Thymus (tissue), 11 donors: ENCODE data around the gene ZNF280B. TPM values are rescaled to one million over a fixed set of nuclear protein-coding genes. Genes with fewer than 3 reads are reported as not detected.
"Not testable (repeated sequence)": the region's sequence is repeated elsewhere in the genome, so short reads cannot be mapped to it uniquely, and the experiment has no call there.

Experiments used
- DNase-seq, 9 donors: peaks; one replicate each; pipeline ENCODE4 v3.0.0-alpha.2; 2013; ENCODE audit warnings: low spot score in 9 of 9, low read depth in 6 of 9, missing footprints in 1 of 9
- H3K27ac ChIP-seq, 2 donors: one replicate each; pipeline ENCODE4 v1.5.1; 2013; ENCODE audit warnings: control low read depth in 1 of 2, low read depth in 1 of 2, low read length in 1 of 2, mild to moderate bottlenecking in 1 of 2, moderate library complexity in 1 of 2
- H3K27me3 ChIP-seq, 2 donors: one replicate each; pipeline ENCODE4 v1.5.1; 2013; ENCODE audit warnings: low read length in 1 of 2; ENCODE audit not compliant: control insufficient read depth in 2 of 2, insufficient read depth in 1 of 2
- H3K36me3 ChIP-seq, 2 donors: one replicate each; pipeline ENCODE4 v1.5.1; 2013; ENCODE audit warnings: low read length in 1 of 2, mild to moderate bottlenecking in 1 of 2, moderate library complexity in 1 of 2; ENCODE audit not compliant: control insufficient read depth in 2 of 2, insufficient read depth in 2 of 2
- H3K4me1 ChIP-seq, 2 donors: one replicate each; pipeline ENCODE4 v1.5.1; 2013; ENCODE audit warnings: low read length in 2 of 2; ENCODE audit not compliant: control insufficient read depth in 2 of 2, insufficient read depth in 2 of 2
- H3K4me3 ChIP-seq, 2 donors: one replicate each; pipeline ENCODE4 v1.5.1; 2013; ENCODE audit warnings: low read length in 2 of 2, control low read depth in 1 of 2, mild to moderate bottlenecking in 1 of 2
- H3K9me3 ChIP-seq, 2 donors: one replicate each; pipeline ENCODE4 v1.5.1; 2013; ENCODE audit warnings: low read length in 1 of 2, mild to moderate bottlenecking in 1 of 2; ENCODE audit not compliant: control insufficient read depth in 2 of 2, insufficient read depth in 1 of 2
- WGBS: extraction: QIAGEN DNeasy Blood & Tissue Kit; methylation state at CpG from one replicate; pipeline ENCODE4 v1.1.7; 2013; 5-methylcytosine and 5-hydroxymethylcytosine counted together
- polyA plus RNA-seq: library from polyadenylated mRNA; stranded (reverse); fragments of 200-250 nt; gene quantifications from one replicate; pipeline ENCODE4 v1.2.3, GENCODE V29; 2013
- total RNA-seq: library from RNA; stranded (reverse); fragments of 120-200 nt; gene quantifications from one replicate; pipeline ENCODE4 v1.2.4, GENCODE V29; 2013
- donor health status: healthy.

ZNF280B gene
- total and polyA plus RNA-seq, 2 donors = 0.55 to 0.99 TPM

DNA sequence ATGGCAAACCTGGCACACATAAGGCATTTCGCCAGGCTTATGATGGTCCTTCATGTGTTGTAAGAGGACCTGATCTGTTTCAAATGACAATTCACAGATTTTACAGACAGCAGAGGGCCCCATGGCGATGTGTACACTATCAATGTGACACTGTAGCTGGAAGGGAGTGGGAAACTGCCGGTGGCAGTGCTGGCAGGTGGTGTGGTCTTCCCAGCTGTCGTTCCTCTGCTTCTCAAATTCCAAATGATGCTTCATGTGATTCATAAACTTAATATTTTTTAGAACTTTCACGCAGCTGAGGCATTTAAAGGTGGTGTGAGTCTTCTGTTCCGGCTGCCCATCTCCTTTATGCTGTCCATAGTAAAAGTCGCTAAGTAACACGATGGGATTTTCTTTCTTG lies 5.9 kb upstream of the ZNF280B start:
- H3K4me3 ChIP-seq, H3K27ac ChIP-seq, H3K4me1 ChIP-seq, H3K36me3 ChIP-seq, H3K9me3 ChIP-seq, DNase-seq, H3K27me3 ChIP-seq: not testable (repeated sequence)
- 81% methylated on average over 8 of the region's 8 CpGs for WGBS

- Histone ChIP-seq H3K9me3 (peaks cover 0 to 5% of the 10 kb centered on the region in 2 donors), H3K27ac (no peak overlapping the region), H3K4me1 (no peaks in the 10 kb centered on the region), H3K36me3 (no peaks in the 10 kb centered on the region), H3K4me3 (no peak overlapping the region), H3K27me3 (no peaks in the 10 kb centered on the region)
- no peak for DNase-seq
- 95% methylated on average over 2 of the region's 2 CpGs for WGBS
Measured at GRCh38 chr22:22513619-22514018, 5.1 kb upstream of the ZNF280B start.

- Histone ChIP-seq H3K27ac (no peak overlapping the region), H3K9me3 (peaks cover 0 to 5% of the 10 kb centered on the region in 2 donors), H3K36me3 (no peaks in the 10 kb centered on the region), H3K4me1 (peaks cover 0 to 5% of the 10 kb centered on the region in 2 donors), H3K27me3 (peaks cover 0 to 2% of the 10 kb centered on the region in 2 donors), H3K4me3 (no peak overlapping the region)
- WGBS = 88% methylated on average over 5 of the region's 5 CpGs
- no peak for DNase-seq
Measured at GRCh38 chr22:22512951-22513350, 4.4 kb upstream of the ZNF280B start.

GRCh38 chr22:22510833-22511232 lies 2.3 kb upstream of the ZNF280B start:
- H3K4me1 ChIP-seq, H3K27ac ChIP-seq, DNase-seq, H3K27me3 ChIP-seq, H3K36me3 ChIP-seq, H3K4me3 ChIP-seq, H3K9me3 ChIP-seq: not testable (repeated sequence)
- 98% methylated on average over 7 of the region's 7 CpGs for WGBS

DNA sequence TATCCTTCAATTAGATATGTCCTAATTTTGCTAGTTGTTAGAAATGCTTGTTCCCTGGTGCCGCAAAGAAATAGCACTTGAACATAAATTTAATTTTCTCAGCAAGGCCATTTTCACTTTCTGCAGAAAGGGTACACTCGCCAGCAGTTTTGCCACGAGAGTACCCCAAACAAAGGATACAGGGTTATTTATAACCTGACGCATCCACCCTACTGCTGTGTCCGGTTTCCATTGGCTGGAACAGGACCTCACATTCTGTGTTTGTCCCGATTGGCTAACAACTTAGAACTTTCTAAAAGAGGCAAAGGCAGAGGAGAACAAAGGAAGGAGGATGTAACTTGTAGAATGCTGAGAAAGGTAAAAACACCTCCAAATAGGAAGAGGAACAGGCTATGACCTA lies 1.4 kb upstream of the ZNF280B start:
- H3K27me3 ChIP-seq, H3K27ac ChIP-seq, H3K36me3 ChIP-seq, H3K4me1 ChIP-seq, H3K4me3 ChIP-seq, H3K9me3 ChIP-seq, DNase-seq: not testable (repeated sequence)
- 97% methylated on average over 6 of the region's 6 CpGs for WGBS

GRCh38 chr22:22507743-22508273 lies 734 bp downstream of the ZNF280B start:
- no peak overlapping the region for H3K27ac ChIP-seq
- peak in 1 of 9 donors; percentile 20 for DNase-seq
- H3K4me3 ChIP-seq = peak overlapping the region; percentile 55 to 66
- H3K9me3 ChIP-seq = peaks cover 0 to 5% of the 10 kb centered on the region in 2 donors
- peaks cover 0 to 2% of the 10 kb centered on the region in 2 donors for H3K27me3 ChIP-seq
- H3K4me1 ChIP-seq = peaks cover 0 to 9% of the 10 kb centered on the region in 2 donors
- WGBS = 36% methylated on average over 13 of the region's 13 CpGs
- H3K36me3 ChIP-seq = no peaks in the 10 kb centered on the region

DNA sequence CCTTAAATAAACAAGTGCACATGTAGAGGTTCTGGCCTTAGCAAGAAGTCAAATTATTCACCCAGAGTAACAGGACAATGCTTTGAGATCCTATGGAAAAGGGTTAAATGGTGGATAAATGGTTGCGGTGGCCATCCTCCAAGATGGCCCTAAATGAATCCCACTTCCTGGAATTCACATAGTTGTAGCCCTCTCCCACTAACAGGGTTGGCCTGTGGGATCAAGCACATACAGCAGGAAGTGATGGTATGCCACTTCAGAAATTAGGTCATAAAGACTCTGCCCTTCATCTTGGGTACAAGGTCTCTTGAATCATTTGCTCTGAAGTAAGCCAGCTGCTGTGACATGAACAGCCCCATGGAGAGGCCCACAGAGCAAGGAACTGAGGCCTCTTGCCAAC lies 1.8 kb downstream of the ZNF280B start:
- H3K9me3 ChIP-seq = peaks cover 0 to 5% of the 10 kb centered on the region in 2 donors
- DNase-seq = no peak
- H3K27ac ChIP-seq = no peak overlapping the region
- no peaks in the 10 kb centered on the region for H3K36me3 ChIP-seq
- H3K4me3 ChIP-seq = no peak overlapping the region
- H3K4me1 ChIP-seq = peaks cover 0 to 9% of the 10 kb centered on the region in 2 donors
- WGBS = 98% methylated on average over 1 of the region's 1 CpG
- peaks cover 0 to 2% of the 10 kb centered on the region in 2 donors for H3K27me3 ChIP-seq

GRCh38 chr22:22498267-22498666 lies 10.3 kb downstream of the ZNF280B start:
- Histone ChIP-seq H3K9me3 (no peaks in the 10 kb centered on the region), H3K36me3 (no peaks in the 10 kb centered on the region), H3K4me3 (no peak overlapping the region), H3K27me3 (no peaks in the 10 kb centered on the region), H3K4me1 (no peaks in the 10 kb centered on the region), H3K27ac (no peak overlapping the region)
- 97% methylated on average over 2 of the region's 2 CpGs for WGBS
- DNase-seq = no peak

GRCh38 chr22:22491589-22491988 lies 17.0 kb downstream of the ZNF280B start:
- H3K27ac ChIP-seq, H3K9me3 ChIP-seq, H3K4me1 ChIP-seq, H3K36me3 ChIP-seq, H3K27me3 ChIP-seq, H3K4me3 ChIP-seq, DNase-seq: not testable (repeated sequence)
- WGBS = over 99% methylated on average over 3 of the region's 3 CpGs

- H3K36me3 ChIP-seq = peaks cover 0 to 2% of the 10 kb centered on the region in 2 donors
- no peak for DNase-seq
- WGBS = 98% methylated on average over 5 of the region's 5 CpGs
Measured at GRCh38 chr22:22488736-22489135, 19.8 kb downstream of the ZNF280B start.

More at GRCh38 chr22:22488736-22489135, 19.8 kb downstream of the ZNF280B start:
- H3K9me3 ChIP-seq = no peaks in the 10 kb centered on the region
- no peak overlapping the region for H3K4me3 ChIP-seq
- no peak overlapping the region for H3K27ac ChIP-seq
- no peaks in the 10 kb centered on the region for H3K27me3 ChIP-seq
- no peaks in the 10 kb centered on the region for H3K4me1 ChIP-seq
